ENCODE results near the gene CLCA2. TPM values are rescaled to one million over a fixed set of nuclear protein-coding genes. Genes with fewer than 3 reads are reported as not detected.

The CLCA2 gene
- total and polyA plus RNA-seq, 2 of the 8 experiments (the other 6 are each of a cell fraction or from before 2014, with no cell fraction given): not detected

- Histone ChIP-seq H3K27me3 (replicated peaks in 1 of 4; ENCODE audit: control insufficient read depth in 3 of 4, extremely low read depth in 1 of 4, insufficient read depth in 3 of 4, low read length in 3 of 4) (no peaks in the 10 kb centered on the region), H3K4me2 (ENCODE audit: insufficient read depth in 1 of 2, low read depth in 2 of 2, low read length in 2 of 2) (no peak overlapping the region), H3K4ac (replicated peaks; ENCODE audit: insufficient read length, low read depth, low read length) (no peak overlapping the region), H3K4me3 (ENCODE audit: extremely low read depth in 1 of 4, insufficient read depth in 2 of 4, low read depth in 3 of 4, low read length in 4 of 4) (no peak overlapping the region), H3K9ac (replicated peaks in 1 of 4; ENCODE audit: extremely low read depth in 1 of 4, low read depth in 3 of 4, low read length in 3 of 4) (no peak overlapping the region), H2BK15ac (ENCODE audit: low read length) (no peak overlapping the region), H2BK20ac (ENCODE audit: low read length) (no peak overlapping the region), H2BK12ac (ENCODE audit: low read depth, low read length) (no peak overlapping the region), H3K23ac (ENCODE audit: insufficient read length) (no peak overlapping the region), H4K8ac (ENCODE audit: extremely low read depth, insufficient read depth, low read length) (no peak overlapping the region), H4K20me1 (replicated peaks in 1 of 2; ENCODE audit: control insufficient read depth in 1 of 2, insufficient read depth in 2 of 2, low read length in 2 of 2) (no peaks in the 10 kb centered on the region), H2BK120ac (replicated peaks; ENCODE audit: low read depth, low read length) (no peak overlapping the region), H4K91ac (replicated peaks; ENCODE audit: insufficient read length, low read length) (no peak overlapping the region), H3K23me2 (ENCODE audit: low read depth, low read length) (no peaks in the 10 kb centered on the region), H2AFZ (ENCODE audit: low read length) (no peak overlapping the region), H3K27ac (ENCODE audit: low read depth, low read length) (no peak overlapping the region), H2BK5ac (ENCODE audit: low read depth, low read length) (no peak overlapping the region), H3K79me1 (ENCODE audit: low read depth, low read length) (no peaks in the 10 kb centered on the region), H3K56ac (replicated peaks; ENCODE audit: insufficient read length, low read depth, low read length) (no peak overlapping the region), H3K14ac (ENCODE audit: insufficient read length) (no peak overlapping the region), H2AK5ac (ENCODE audit: low read depth, low read length) (no peak overlapping the region), H4K5ac (ENCODE audit: insufficient read length, low read depth, low read length) (no peak overlapping the region), H3K18ac (ENCODE audit: extremely low read depth, low read length) (no peak overlapping the region), H3K36me3 (ENCODE audit: control insufficient read depth in 2 of 4, insufficient read depth in 4 of 4, low read length in 3 of 4) (no peaks in the 10 kb centered on the region), H3K9me3 (ENCODE audit: insufficient read depth in 2 of 2, low read depth in 1 of 2, low read length in 1 of 2) (no peaks in the 10 kb centered on the region), H3K4me1 (replicated peaks in 1 of 4; ENCODE audit: control insufficient read depth in 3 of 4, insufficient read depth in 4 of 4, low read length in 3 of 4) (peaks cover 0 to 3% (median 1%) of the 10 kb centered on the region in 4 experiments; a peak in 1 of 7 replicates), H3K79me2 (ENCODE audit: control insufficient read depth in 1 of 2, insufficient read depth in 2 of 2, low read length in 2 of 2) (no peaks in the 10 kb centered on the region)
- FAIRE-seq (no peak), DNase-seq (ENCODE audit: low read depth in 1 of 2, low spot score in 2 of 2) (no peak)
- 89% methylated on average over 2 of the region's 2 CpGs; no CpG with 5 or more reads in 1 of the 2 experiments for WGBS, 2 experiments (ENCODE audit: extremely low coverage in 1 of 2, insufficient coverage in 1 of 2, insufficient read length in 1 of 2, insufficient replicate concordance in 2 of 2, low coverage in 1 of 2, low lambda C conversion rate in 2 of 2, missing lambda C conversion rate in 1 of 2)
- no peak for TF ChIP-seq CTCF (IDR thresholded peaks at IDR 0.05; ENCODE audit: control extremely low read depth in 1 of 3, insufficient read depth in 1 of 3, low read depth in 1 of 3, low read length in 3 of 3)
- no peak for TF ChIP-seq RAD21 (IDR thresholded peaks at IDR 0.05 in 1 of 2, conservative IDR thresholded peaks at IDR 0.05 in 1 of 2; ENCODE audit: low read depth in 2 of 2, low read length in 2 of 2)
- TF ChIP-seq RBBP5 (IDR thresholded peaks at IDR 0.05; ENCODE audit: borderline replicate concordance, low read depth, low read length): no peak
- TF ChIP-seq GABPA (IDR thresholded peaks at IDR 0.05; ENCODE audit: borderline replicate concordance, insufficient read depth, low read length): no peak
- POLR2A ChIA-PET (ENCODE audit: partially characterized antibody): no interaction called here
- CTCF ChIA-PET (ENCODE audit: partially characterized antibody): interaction anchor here (0.6 to 7.9 kb wide), 3 partner anchors 9 to 1030 kb away, joined by 3 to 49 read pairs (median 39); no protein-coding TSS in a partner anchor
Measured at GRCh38 chr1:86491171-86491950, 67.4 kb downstream of the CLCA2 start.

Measured in H1 (cell line).